ENCODE results near the gene BBS12.
"Not testable (repeated sequence)": the region's sequence is repeated elsewhere in the genome, so short reads cannot be mapped to it uniquely, and the experiment has no call there.

The BBS12 gene

GRCh38 chr4:122766353-122766705, 33.8 kb downstream of the BBS12 start:
- DNase-seq: no peak

- DNase-seq: no peak
These were observed 34.4 kb downstream of the BBS12 start for GRCh38 chr4:122766950-122767349.

GRCh38 chr4:122771724-122772123, 39.2 kb downstream of the BBS12 start:
- no peak for DNase-seq

- DNase-seq: no peak
These were observed 39.8 kb downstream of the BBS12 start for GRCh38 chr4:122772311-122772710.

- no peak for DNase-seq
These were observed 40.5 kb downstream of the BBS12 start for GRCh38 chr4:122772986-122773385.

DNA sequence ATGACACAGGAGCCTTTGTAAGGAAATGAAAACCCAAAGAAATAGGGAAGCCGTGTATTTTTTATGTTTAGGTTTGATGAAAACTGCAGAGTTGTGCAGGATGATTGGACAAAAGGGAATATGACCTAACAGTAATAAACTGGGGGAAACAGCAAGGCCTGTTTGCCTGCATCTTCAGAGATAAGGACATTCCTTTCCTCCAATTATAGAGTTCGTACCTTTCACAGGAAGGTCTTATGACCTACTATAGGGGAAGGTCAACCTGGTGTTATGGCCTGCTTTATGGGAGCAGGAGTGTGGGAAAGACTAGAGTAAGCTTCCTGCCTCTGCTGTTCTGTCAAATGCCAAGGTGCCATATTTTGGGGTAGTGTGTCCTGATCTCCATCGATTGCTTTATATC, 42.5 kb downstream of the BBS12 start:
- no peak for DNase-seq

DNA sequence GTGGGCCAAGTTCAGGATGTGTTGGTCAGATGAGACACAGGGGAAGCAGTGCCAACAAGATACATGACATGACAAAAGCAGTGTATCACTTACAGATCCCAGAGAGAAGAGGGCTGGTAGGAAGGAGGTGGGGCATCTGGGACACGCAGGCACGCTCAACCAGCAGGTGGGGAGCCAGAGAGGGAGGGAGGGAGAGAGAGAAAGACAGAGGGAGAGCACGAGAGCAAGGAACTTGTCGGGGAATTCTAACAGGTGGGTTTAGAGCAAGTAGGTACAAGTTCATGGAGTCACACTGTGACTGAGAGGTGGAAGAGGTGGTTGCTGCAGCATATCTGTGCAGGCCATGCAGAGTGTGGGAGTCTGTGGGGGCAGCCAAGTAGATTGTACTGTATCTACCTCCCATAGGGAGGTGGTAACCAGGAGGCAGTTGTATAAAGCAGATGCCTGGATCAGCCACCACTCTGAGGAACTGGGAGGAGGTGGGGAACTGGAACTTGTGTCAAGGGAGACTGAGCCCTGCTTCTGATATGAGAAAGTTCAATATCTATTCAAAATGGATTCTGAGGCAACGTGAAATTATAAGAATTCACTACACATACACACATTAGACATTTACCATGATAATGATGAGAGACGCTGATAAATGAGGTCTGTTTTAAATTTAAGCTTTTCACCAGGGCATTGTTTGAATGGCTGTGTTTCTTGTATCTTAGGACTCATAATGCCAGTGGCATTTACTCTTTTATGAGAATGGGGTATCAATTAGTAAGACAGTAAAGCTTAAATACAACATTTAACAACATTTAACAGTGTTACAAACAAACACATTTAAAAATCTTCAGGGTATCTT, 43.7 kb downstream of the BBS12 start:
- DNase-seq: no peak

DNA sequence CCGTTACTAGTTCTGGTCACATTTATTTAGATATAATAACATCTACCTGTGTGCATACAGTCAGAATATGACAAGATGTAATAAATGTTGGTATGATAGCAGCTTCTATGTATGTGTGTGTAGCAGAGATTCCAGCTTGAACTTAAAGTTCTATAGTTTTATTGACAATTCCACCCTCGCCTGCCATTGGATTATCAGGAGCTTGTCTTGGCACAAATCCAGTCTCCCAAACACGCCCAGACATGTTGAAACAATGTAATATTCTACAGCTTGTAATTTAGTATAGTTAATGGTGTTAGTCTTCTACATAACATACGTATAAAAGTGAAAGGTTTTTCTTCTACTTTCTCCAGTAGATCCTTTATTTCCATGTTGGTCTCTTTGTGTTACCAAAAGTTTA, 44.4 kb downstream of the BBS12 start:
- no peak for DNase-seq

GRCh38 chr4:122777846-122778673, 45.6 kb downstream of the BBS12 start:
- DNase-seq: no peak

GRCh38 chr4:122781486-122781885, 49.0 kb downstream of the BBS12 start:
- DNase-seq: no peak

DNA sequence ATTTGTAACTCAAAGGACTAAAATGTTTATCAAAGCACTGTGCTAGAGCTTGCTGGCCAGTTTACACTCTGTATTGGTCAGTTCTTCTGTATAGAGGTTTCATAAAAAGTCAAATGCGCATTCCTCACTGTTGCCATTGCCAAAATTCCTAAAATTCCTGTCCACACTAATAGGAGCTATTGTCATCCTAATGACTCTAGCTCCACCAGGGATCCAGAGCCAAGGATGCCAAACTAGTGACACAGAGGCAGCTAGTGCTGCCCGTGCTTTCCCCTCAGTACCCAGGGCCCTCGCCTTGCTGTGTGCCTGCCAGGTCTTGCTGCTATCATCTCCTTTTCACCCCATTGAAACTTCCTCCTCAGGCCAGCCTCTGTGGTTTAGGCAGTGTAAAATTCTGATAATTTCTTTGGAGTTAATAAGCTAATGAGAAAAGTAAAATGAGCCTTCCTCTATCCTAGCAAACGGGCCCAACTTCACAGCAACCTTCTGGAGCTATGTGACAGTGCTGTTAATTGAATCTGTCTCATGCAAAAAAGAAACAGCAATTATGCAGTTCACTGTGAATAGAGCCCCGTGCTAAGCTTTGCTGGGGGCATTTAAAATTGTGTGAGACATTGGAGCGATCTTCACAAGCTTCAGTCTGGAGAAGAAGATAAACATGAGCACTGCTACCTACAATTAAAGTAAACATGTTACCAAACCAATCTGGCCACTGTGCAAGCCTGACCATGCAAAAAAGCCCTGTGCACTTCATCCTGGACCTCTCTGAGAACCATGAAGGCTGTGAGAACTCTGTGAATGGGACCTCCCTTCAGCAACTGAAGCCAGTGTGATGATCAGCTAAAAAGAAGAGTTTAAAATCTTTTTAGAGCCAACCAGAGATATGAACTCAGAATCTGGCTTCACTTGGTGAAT, 51.1 kb downstream of the BBS12 start:
- DNase-seq: no peak

- DNase-seq: no peak
These were observed 51.8 kb downstream of the BBS12 start for GRCh38 chr4:122784261-122784660.

DNA sequence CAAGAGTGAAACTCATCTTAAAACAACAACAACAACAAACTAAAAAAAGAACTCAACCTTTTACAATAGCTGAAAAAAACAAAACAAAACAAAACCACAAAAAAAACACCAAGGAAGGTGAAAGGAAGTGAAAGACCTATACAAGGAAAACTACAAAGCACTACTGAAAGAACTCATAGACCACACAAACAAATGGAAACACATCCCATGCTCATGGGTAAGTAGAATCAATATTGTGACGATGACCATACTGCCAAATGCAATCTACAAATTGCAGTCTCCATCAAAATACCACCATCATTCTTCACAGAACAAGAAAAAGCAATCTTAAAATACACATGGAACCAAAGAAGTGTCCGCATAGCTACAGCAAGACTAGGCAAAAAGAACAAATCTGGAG, 52.6 kb downstream of the BBS12 start:
- DNase-seq: no peak

DNA sequence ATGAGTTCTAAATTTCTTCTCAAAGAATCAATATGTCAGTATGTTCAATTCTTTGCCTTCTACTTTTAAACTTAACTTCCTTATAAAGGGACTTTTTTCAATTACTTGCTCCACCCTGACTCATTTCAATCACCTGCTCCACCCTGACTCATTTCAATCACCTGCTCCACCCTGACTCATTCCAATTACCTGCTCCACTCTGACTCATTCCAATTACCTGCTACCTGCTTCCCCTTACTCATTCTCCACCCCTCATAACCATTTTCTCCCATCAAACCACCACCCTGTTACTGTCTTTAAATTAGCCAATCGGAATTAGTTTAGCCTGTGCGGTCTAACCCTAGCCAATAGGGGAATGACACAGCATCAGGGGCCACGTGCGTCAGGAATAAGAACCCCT, 53.8 kb downstream of the BBS12 start:
- DNase-seq: not testable (repeated sequence)

GRCh38 chr4:122786920-122787319, 54.4 kb downstream of the BBS12 start:
- not testable (repeated sequence) for DNase-seq

DNA sequence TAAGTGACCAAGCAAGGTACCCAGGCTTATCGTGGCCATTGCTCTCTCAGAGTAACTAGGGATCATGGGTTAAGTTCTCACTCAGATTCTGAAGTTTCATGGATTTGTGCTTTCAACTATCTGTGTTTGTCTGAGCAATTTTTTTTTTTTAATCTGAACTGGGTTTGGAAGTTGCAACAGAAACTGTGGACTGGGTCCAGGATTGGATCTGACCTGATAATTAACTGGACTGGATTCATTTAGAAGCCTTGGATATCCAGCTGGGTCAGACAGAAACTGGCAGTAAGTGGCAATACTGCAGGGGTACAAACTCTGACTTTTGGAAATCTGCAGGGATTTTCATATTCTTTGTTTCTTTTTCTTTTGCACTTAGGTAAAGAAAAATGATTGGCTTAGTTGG, 55.4 kb downstream of the BBS12 start:
- DNase-seq: no peak

DNA sequence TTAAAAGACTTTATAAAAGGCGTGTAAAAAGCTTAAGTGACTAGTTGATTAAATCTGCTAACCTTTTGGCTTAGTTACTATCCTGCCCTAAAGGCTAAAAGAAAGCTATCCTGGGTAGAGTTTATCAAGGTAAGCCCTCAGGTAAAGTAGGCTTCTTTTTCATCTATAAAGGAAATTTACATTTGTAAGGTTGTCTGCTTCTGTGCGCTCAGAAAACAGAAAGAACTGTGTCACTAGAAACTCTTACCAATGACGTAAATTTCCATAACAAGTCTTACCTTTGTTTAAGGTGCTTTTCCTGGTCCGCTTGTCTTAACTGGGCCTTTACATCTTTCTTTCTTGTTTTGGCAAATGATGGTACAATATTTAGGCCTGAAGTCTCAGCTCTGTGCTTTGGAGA, 56.4 kb downstream of the BBS12 start:
- DNase-seq: no peak

- DNase-seq: no peak
These were observed 61.3 kb downstream of the BBS12 start for GRCh38 chr4:122793811-122794210.
